SK-N-MC (cell line): ENCODE results near the gene RANBP3L.

Experiments used
- EZH2 ChIP-seq: fragments of 200-600 bp; sonication (generic); IDR thresholded peaks from one replicate; pipeline ENCODE4 v1.6.1; 2017; ENCODE audit warnings: antibody characterized with exemption
- FOXP2 ChIP-seq: optimal IDR thresholded peaks from 2 replicates; pipeline ENCODE3; 2011; ENCODE audit warnings: mild to moderate bottlenecking, moderate library complexity; ENCODE audit not compliant: insufficient read depth; ENCODE audit errors: extremely low read length, control extremely low read depth
- POLR2AphosphoS5 ChIP-seq: IDR thresholded peaks from 2 replicates; pipeline ENCODE4 v1.6.1; 2012; ENCODE audit warnings: mild to moderate bottlenecking, low read depth, low read length, borderline replicate concordance

DNA sequence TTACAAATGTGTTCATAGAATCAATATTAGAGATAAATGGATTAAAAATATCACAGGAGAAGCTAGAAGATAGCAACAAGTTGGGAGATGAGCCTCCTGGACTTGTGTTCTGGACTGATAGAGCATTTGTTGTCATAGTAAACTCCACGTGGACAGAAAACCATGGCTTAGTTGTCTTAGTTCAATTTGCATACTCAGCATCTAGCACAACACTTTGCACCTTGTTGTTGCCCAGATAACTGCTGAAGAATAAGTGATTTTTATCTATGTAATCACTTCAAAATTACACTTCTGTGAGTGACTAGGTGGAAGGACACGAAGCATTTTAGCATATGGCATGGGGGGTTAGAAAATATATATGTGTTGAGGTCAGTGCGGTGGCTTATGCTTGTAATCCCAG, 4.0 kb downstream of the RANBP3L start:
- TF ChIP-seq POLR2AphosphoS5, result no peak
- no peak for TF ChIP-seq EZH2
- TF ChIP-seq FOXP2, result no peak
